Memory B cell (primary cell): ENCODE data around the gene RNF208.

Source experiments
- ATAC-seq: fragments of 150-1000 bp; cut with Tn5 transposase; 2 replicates; pipeline ENCODE4 v1.10.0; 2021; ENCODE audit warnings: low read depth, mild to moderate bottlenecking, moderate library complexity
- DNase-seq, 2 donors: peaks; one replicate each; pipeline ENCODE4 v3.0.0; 2022; ENCODE audit warnings: low spot score in 2 of 2
- H3K27ac Mint-ChIP-seq: one replicate; pipeline ENCODE4 v1.8.0; 2022; ENCODE audit warnings: mild to moderate bottlenecking, moderate library complexity, mixed read lengths
- H3K27me3 Mint-ChIP-seq: one replicate; pipeline ENCODE4 v1.8.0; 2022; ENCODE audit warnings: mixed read lengths
- H3K36me3 Mint-ChIP-seq: one replicate; pipeline ENCODE4 v1.8.0; 2022; ENCODE audit warnings: mild to moderate bottlenecking, mixed read lengths
- H3K4me1 Mint-ChIP-seq: one replicate; pipeline ENCODE4 v1.8.0; 2022; ENCODE audit warnings: mixed read lengths
- H3K4me3 Mint-ChIP-seq: one replicate; pipeline ENCODE4 v1.8.0; 2022; ENCODE audit warnings: mild to moderate bottlenecking, moderate library complexity, mixed read lengths
- H3K9me3 Mint-ChIP-seq: one replicate; pipeline ENCODE4 v1.8.0; 2022; ENCODE audit warnings: mixed read lengths

Gene RNF208

GRCh38 chr9:137221095-137221505 lies 940 bp downstream of the RNF208 start:
- DNase-seq = no peak
- H3K4me3 Mint-ChIP-seq = peak overlapping the region; percentile 68
- no peak overlapping the region for H3K27ac Mint-ChIP-seq
- no peaks in the 10 kb centered on the region for H3K36me3 Mint-ChIP-seq
- no peaks in the 10 kb centered on the region for H3K9me3 Mint-ChIP-seq
- peaks cover 5% of the 10 kb centered on the region for H3K4me1 Mint-ChIP-seq
- no peak for ATAC-seq
- peaks cover 4% of the 10 kb centered on the region for H3K27me3 Mint-ChIP-seq

- Mint-ChIP-seq H3K27ac (no peak overlapping the region), H3K9me3 (no peaks in the 10 kb centered on the region), H3K4me1 (peaks cover 5% of the 10 kb centered on the region), H3K4me3 (peak overlapping the region; percentile 68), H3K27me3 (peaks cover 4% of the 10 kb centered on the region), H3K36me3 (no peaks in the 10 kb centered on the region)
- no peak for ATAC-seq
- DNase-seq = no peak
These were observed 1.5 kb downstream of the RNF208 start for GRCh38 chr9:137220317-137221094.

- Mint-ChIP-seq H3K27ac (no peak overlapping the region), H3K27me3 (peaks cover 4% of the 10 kb centered on the region), H3K36me3 (no peaks in the 10 kb centered on the region), H3K4me3 (peak overlapping the region; percentile 35), H3K4me1 (peaks cover 5% of the 10 kb centered on the region), H3K9me3 (no peaks in the 10 kb centered on the region)
- ATAC-seq (no peak), DNase-seq (no peak)
These were observed 2.2 kb downstream of the RNF208 start for GRCh38 chr9:137219757-137220316.

- H3K4me3 Mint-ChIP-seq = no peak overlapping the region
- peaks cover 2% of the 10 kb centered on the region for H3K36me3 Mint-ChIP-seq
- H3K27me3 Mint-ChIP-seq = peaks cover 4% of the 10 kb centered on the region
- DNase-seq (no peak), ATAC-seq (no peak)
- no peak overlapping the region for H3K27ac Mint-ChIP-seq
- no peaks in the 10 kb centered on the region for H3K9me3 Mint-ChIP-seq
- peaks cover 5% of the 10 kb centered on the region for H3K4me1 Mint-ChIP-seq
These were observed 3.2 kb downstream of the RNF208 start for GRCh38 chr9:137218754-137219271.

- H3K4me1 Mint-ChIP-seq = peaks cover 5% of the 10 kb centered on the region
- H3K27ac Mint-ChIP-seq = no peak overlapping the region
- H3K36me3 Mint-ChIP-seq = peaks cover 2% of the 10 kb centered on the region
- no peaks in the 10 kb centered on the region for H3K9me3 Mint-ChIP-seq
- peaks cover 4% of the 10 kb centered on the region for H3K27me3 Mint-ChIP-seq
- DNase-seq (no peak), ATAC-seq (no peak)
- no peak overlapping the region for H3K4me3 Mint-ChIP-seq
These were observed 3.8 kb downstream of the RNF208 start for GRCh38 chr9:137218212-137218753.

GRCh38 chr9:137217276-137218211 lies 4.5 kb downstream of the RNF208 start:
- Mint-ChIP-seq H3K4me3 (peak overlapping the region; percentile 14), H3K9me3 (no peaks in the 10 kb centered on the region), H3K4me1 (no peaks in the 10 kb centered on the region), H3K36me3 (peaks cover 2% of the 10 kb centered on the region), H3K27me3 (peaks cover 4% of the 10 kb centered on the region), H3K27ac (no peak overlapping the region)
- DNase-seq (no peak), ATAC-seq (no peak)

- Mint-ChIP-seq H3K4me1 (no peaks in the 10 kb centered on the region), H3K4me3 (no peak overlapping the region), H3K9me3 (no peaks in the 10 kb centered on the region), H3K27me3 (peaks cover 4% of the 10 kb centered on the region), H3K36me3 (peaks cover 2% of the 10 kb centered on the region), H3K27ac (no peak overlapping the region)
- ATAC-seq = no peak
- DNase-seq = no peak
These were observed 5.7 kb downstream of the RNF208 start for GRCh38 chr9:137216188-137216965.

- H3K36me3 Mint-ChIP-seq = peaks cover 2% of the 10 kb centered on the region
These were observed 6.6 kb downstream of the RNF208 start for GRCh38 chr9:137215196-137215986.

GRCh38 chr9:137214620-137215019 lies 7.4 kb downstream of the RNF208 start:
- Mint-ChIP-seq H3K4me1 (peaks cover 2% of the 10 kb centered on the region), H3K9me3 (no peaks in the 10 kb centered on the region), H3K36me3 (peaks cover 2% of the 10 kb centered on the region), H3K27me3 (no peaks in the 10 kb centered on the region), H3K4me3 (no peak overlapping the region), H3K27ac (no peak overlapping the region)
- DNase-seq (no peak), ATAC-seq (no peak)

More at GRCh38 chr9:137215196-137215986, 6.6 kb downstream of the RNF208 start:
- H3K9me3 Mint-ChIP-seq = no peaks in the 10 kb centered on the region
- peaks cover 1% of the 10 kb centered on the region for H3K27me3 Mint-ChIP-seq
- no peak overlapping the region for H3K27ac Mint-ChIP-seq
- H3K4me3 Mint-ChIP-seq = no peak overlapping the region
- ATAC-seq (no peak), DNase-seq (no peak)
- H3K4me1 Mint-ChIP-seq = peaks cover 2% of the 10 kb centered on the region

GRCh38 chr9:137213160-137214060 lies 8.6 kb downstream of the RNF208 start:
- Mint-ChIP-seq H3K36me3 (peaks cover 5% of the 10 kb centered on the region), H3K4me3 (no peak overlapping the region), H3K27ac (no peak overlapping the region), H3K9me3 (no peaks in the 10 kb centered on the region), H3K4me1 (peaks cover 4% of the 10 kb centered on the region), H3K27me3 (no peaks in the 10 kb centered on the region)
- no peak for DNase-seq
- ATAC-seq = no peak

- no peak for ATAC-seq
- H3K9me3 Mint-ChIP-seq = no peaks in the 10 kb centered on the region
- H3K4me1 Mint-ChIP-seq = peaks cover 5% of the 10 kb centered on the region
- no peak for DNase-seq
- peaks cover 6% of the 10 kb centered on the region for H3K36me3 Mint-ChIP-seq
- no peak overlapping the region for H3K4me3 Mint-ChIP-seq
- H3K27me3 Mint-ChIP-seq = no peaks in the 10 kb centered on the region
- no peak overlapping the region for H3K27ac Mint-ChIP-seq
These were observed 9.5 kb downstream of the RNF208 start for GRCh38 chr9:137212520-137212919.

- DNase-seq (no peak), ATAC-seq (no peak)
- Mint-ChIP-seq H3K4me1 (peaks cover 15% of the 10 kb centered on the region), H3K4me3 (no peak overlapping the region), H3K27ac (no peak overlapping the region), H3K36me3 (peaks cover 15% of the 10 kb centered on the region), H3K27me3 (no peaks in the 10 kb centered on the region), H3K9me3 (no peaks in the 10 kb centered on the region)
These were observed 10.5 kb downstream of the RNF208 start for GRCh38 chr9:137211532-137211931.
